ENCODE data around the gene AUTS2.

DNA sequence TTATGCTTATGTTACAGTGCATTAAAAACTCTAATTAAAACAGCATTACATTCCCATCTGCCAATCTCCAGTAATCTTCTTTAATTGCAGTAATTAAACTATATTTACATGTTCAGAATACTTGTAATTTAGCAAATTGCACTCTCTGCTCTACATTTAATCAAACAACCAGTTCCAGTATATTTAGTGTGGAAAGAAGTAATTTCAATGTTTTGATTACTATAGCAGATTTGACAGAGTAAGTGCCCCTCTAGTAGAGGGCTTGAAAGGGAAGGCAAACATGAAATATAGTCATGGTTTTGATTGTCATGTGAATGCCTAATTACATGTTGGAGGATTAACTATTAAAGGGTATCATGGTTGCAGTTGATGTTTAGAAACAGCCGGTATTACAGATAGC, 739.7 kb downstream of the AUTS2 start:
- TF ChIP-seq CTCF (conservative IDR thresholded peaks at IDR 0.05; ENCODE audit: low read length) (no peak), EZH2phosphoT487 (IDR thresholded peaks at IDR 0.05; ENCODE audit: borderline replicate concordance) (no peak)
